Keratinocyte (primary cell): ENCODE measurements around the gene CYBB.

Experiments used
- CTCF ChIP-seq, 3 experiments: IDR thresholded peaks in 1 of 3; conservative IDR thresholded peaks in 1 of 3; optimal IDR thresholded peaks in 1 of 3; 2 replicates in 2 of 3; 3 replicates in 1 of 3; pipeline versions ENCODE3 to v1.5.1; 2011; ENCODE audit warnings: low read length in 3 of 3, mild to moderate bottlenecking in 3 of 3, moderate library complexity in 2 of 3, control low read depth in 1 of 3, inconsistent platforms in 1 of 3; ENCODE audit not compliant: insufficient read depth in 2 of 3; ENCODE audit errors: extremely low read depth in 1 of 3
- EZH2 ChIP-seq: IDR thresholded peaks from one replicate; pipeline ENCODE4 v1.6.1; 2012; ENCODE audit warnings: inconsistent platforms, mild to moderate bottlenecking, low read length, moderate library complexity

- TF ChIP-seq CTCF (optimal IDR thresholded peaks at IDR 0.05 in 1 of 3, IDR thresholded peaks at IDR 0.05 in 1 of 3, conservative IDR thresholded peaks at IDR 0.05 in 1 of 3; ENCODE audit: extremely low read depth in 1 of 3, insufficient read depth in 2 of 3, low read length in 3 of 3) (no peak), EZH2 (no peak)
These were observed 19.9 kb upstream of the CYBB start for GRCh38 chrX:37759878-37760418.
